ENCODE results near the gene PLEKHG2. TPM values are rescaled to one million over a fixed set of nuclear protein-coding genes. Genes with fewer than 3 reads are reported as not detected.

PLEKHG2 gene
- polyA plus RNA-seq, 2 of the 4 experiments (the other 2 are of a cell fraction), result 21.6 to 41.7 TPM

GRCh38 chr19:39469567-39469966, 57.1 kb downstream of the PLEKHG2 start (continued):
- TF ChIP-seq ZNF302 (CRISPR knock-in tag; IDR thresholded peaks at IDR 0.05) (no peak), NPAS2 (CRISPR knock-in tag; IDR thresholded peaks at IDR 0.05; ENCODE audit: borderline replicate concordance) (no peak), FOXS1 (CRISPR knock-in tag; IDR thresholded peaks at IDR 0.05) (no peak), RARB (CRISPR knock-in tag; IDR thresholded peaks at IDR 0.05) (no peak)
- TF ChIP-seq, protein P1, sequence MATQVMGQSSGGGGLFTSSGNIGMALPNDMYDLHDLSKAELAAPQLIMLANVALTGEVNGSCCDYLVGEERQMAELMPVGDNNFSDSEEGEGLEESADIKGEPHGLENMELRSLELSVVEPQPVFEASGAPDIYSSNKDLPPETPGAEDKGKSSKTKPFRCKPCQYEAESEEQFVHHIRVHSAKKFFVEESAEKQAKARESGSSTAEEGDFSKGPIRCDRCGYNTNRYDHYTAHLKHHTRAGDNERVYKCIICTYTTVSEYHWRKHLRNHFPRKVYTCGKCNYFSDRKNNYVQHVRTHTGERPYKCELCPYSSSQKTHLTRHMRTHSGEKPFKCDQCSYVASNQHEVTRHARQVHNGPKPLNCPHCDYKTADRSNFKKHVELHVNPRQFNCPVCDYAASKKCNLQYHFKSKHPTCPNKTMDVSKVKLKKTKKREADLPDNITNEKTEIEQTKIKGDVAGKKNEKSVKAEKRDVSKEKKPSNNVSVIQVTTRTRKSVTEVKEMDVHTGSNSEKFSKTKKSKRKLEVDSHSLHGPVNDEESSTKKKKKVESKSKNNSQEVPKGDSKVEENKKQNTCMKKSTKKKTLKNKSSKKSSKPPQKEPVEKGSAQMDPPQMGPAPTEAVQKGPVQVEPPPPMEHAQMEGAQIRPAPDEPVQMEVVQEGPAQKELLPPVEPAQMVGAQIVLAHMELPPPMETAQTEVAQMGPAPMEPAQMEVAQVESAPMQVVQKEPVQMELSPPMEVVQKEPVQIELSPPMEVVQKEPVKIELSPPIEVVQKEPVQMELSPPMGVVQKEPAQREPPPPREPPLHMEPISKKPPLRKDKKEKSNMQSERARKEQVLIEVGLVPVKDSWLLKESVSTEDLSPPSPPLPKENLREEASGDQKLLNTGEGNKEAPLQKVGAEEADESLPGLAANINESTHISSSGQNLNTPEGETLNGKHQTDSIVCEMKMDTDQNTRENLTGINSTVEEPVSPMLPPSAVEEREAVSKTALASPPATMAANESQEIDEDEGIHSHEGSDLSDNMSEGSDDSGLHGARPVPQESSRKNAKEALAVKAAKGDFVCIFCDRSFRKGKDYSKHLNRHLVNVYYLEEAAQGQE (IDR thresholded peaks at IDR 0.05), result no peak

DNA sequence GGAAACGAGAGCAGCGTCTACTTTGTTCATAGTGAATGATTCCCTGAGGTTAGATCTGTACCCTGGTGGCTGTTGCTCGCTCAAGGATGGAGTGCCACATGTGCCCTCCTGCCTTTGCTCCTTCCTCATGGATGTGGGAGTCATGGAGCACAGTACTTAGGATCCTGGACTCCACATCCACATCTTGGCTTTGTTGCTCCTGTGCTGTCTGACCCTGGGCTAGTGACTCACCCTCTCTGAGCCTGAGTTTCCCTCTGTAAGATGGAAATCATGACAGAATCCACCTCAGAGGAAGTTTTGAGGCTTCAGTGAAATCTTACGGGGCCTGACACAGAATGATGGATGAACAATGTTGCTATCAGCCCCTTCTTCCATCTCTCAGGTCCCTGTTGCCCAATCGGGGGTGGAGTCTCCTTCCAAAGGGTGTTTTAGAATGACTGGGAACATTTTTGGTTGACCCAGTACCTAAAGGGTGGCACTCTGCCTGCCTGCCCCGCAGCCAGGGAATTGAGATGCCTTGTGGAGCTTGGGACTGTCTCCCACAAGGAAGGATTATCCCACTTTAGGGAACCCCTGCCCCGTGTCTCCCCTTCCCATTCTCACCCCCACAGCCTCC, 58.4 kb downstream of the PLEKHG2 start:
- no peaks in the 10 kb centered on the region for H3K9me3 ChIP-seq
- 69% methylated on average over 7 of the region's 7 CpGs for whole genome bisulfite sequencing (ENCODE audit: missing lambda C conversion rate)
- CTCF ChIA-PET, result interaction anchor here (1.0 to 21.9 kb wide), 13 partner anchors 7 to 202 kb away, joined by 3 to 305 read pairs (median 4); partner anchors contain the start of genes DLL3, EID2, EID2B and SUPT5H
- peaks cover 26% of the 10 kb centered on the region for H3K4me1 ChIP-seq
- TF ChIP-seq HDAC2 (IDR thresholded peaks at IDR 0.05) (no peak), CHD4 (IDR thresholded peaks at IDR 0.05; ENCODE audit: borderline replicate concordance) (no peak), BHLHE40 (IDR thresholded peaks at IDR 0.05; ENCODE audit: low read depth, low read length) (no peak), RAD21 (conservative IDR thresholded peaks at IDR 0.05 in 1 of 2, IDR thresholded peaks at IDR 0.05 in 1 of 2) (no peak), RARB (CRISPR knock-in tag; IDR thresholded peaks at IDR 0.05) (no peak), FOSL2 (IDR thresholded peaks at IDR 0.05) (no peak), FOSL2 (CRISPR knock-in tag; IDR thresholded peaks at IDR 0.05) (peak; percentile 35; the same call in 1 of the 2 replicates), KDM1A (IDR thresholded peaks at IDR 0.05; ENCODE audit: low read depth) (no peak), MYC (IDR thresholded peaks at IDR 0.05; ENCODE audit: borderline replicate concordance, low read length) (no peak), ZFP36 (IDR thresholded peaks at IDR 0.05; ENCODE audit: borderline replicate concordance, partially characterized antibody) (peak; percentile 66), JUN (IDR thresholded peaks at IDR 0.05) (no peak), CHD2 (IDR thresholded peaks at IDR 0.05; ENCODE audit: low read length, partially characterized antibody) (no peak), EP300 (IDR thresholded peaks at IDR 0.05) (no peak), HOXB13 (CRISPR knock-in tag; IDR thresholded peaks at IDR 0.05; ENCODE audit: low read depth) (no peak), TFCP2L1 (CRISPR knock-in tag; IDR thresholded peaks at IDR 0.05) (no peak)
- TF ChIP-seq, protein P2, sequence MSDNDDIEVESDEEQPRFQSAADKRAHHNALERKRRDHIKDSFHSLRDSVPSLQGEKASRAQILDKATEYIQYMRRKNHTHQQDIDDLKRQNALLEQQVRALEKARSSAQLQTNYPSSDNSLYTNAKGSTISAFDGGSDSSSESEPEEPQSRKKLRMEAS (IDR thresholded peaks at IDR 0.05), result 0 out of 2 replicates have a peak, but pooled peaks have one; percentile 15
- H3K27ac ChIP-seq, result no peak overlapping the region
- H3K4me3 ChIP-seq, result no peak overlapping the region
- FAIRE-seq (peak; percentile 63), DNase-seq (ENCODE audit: low read depth in 1 of 2, low spot score in 1 of 2) (no peak), ATAC-seq (no peak)
- POLR2A ChIA-PET, result interaction anchor here (1.6 kb wide), 1 partner anchor 35 kb away, joined by 9 read pairs; the partner anchor contains the start of gene RPS16
- H3K4me2 ChIP-seq, result no peak overlapping the region

Data from A549 (cell line).